Neural progenitor cell (in vitro differentiated cells): ENCODE measurements around the gene ALX3.

ENCODE experiments used
- EZH2 ChIP-seq: fragments of 200-600 bp; sonication (generic); IDR thresholded peaks from 2 replicates; pipeline ENCODE4 v1.6.1; 2017; ENCODE audit warnings: antibody characterized with exemption, mild to moderate bottlenecking, moderate library complexity
- EZH2phosphoT487 ChIP-seq: fragments of 200-600 bp; sonication (generic); IDR thresholded peaks from 2 replicates; pipeline ENCODE4 v1.6.1; 2017; ENCODE audit warnings: antibody characterized with exemption
- TF ChIP-seq, protein P1 (sequence below): fragments of 200-600 bp; sonication (generic); IDR thresholded peaks from 2 replicates; pipeline ENCODE4 v1.5.1; 2017; ENCODE audit warnings: antibody characterized with exemption, mild to moderate bottlenecking

DNA sequence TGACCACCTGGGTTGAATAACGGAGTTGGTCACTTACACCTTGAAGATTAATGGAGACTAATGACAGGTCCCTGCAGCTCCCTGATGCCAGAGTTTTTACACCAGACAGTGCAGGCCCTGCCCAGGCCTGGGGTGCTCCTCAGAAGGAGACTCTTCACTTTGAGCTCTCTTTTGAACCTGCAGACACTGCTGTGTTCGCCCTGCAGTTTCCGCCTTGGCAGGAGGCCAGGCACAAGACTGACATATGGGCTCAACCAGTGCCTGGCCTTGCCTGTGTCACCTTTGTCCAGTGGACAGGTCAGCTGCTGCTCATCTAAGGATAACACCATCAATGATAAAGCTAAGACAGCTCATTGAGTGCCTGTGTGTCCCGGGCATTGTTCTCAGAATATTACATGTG lies 30.8 kb downstream of the ALX3 start:
- TF ChIP-seq, protein P1, sequence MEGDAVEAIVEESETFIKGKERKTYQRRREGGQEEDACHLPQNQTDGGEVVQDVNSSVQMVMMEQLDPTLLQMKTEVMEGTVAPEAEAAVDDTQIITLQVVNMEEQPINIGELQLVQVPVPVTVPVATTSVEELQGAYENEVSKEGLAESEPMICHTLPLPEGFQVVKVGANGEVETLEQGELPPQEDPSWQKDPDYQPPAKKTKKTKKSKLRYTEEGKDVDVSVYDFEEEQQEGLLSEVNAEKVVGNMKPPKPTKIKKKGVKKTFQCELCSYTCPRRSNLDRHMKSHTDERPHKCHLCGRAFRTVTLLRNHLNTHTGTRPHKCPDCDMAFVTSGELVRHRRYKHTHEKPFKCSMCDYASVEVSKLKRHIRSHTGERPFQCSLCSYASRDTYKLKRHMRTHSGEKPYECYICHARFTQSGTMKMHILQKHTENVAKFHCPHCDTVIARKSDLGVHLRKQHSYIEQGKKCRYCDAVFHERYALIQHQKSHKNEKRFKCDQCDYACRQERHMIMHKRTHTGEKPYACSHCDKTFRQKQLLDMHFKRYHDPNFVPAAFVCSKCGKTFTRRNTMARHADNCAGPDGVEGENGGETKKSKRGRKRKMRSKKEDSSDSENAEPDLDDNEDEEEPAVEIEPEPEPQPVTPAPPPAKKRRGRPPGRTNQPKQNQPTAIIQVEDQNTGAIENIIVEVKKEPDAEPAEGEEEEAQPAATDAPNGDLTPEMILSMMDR: no peak
- TF ChIP-seq EZH2 (no peak), EZH2phosphoT487 (no peak)
